NB4 (cell line): ENCODE results near the gene OVAAL.

Source experiments
- DNase-seq: peaks from one replicate; pipeline ENCODE4 v3.0.0; 2010; ENCODE audit warnings: low read depth
- H3K4me3 ChIP-seq: one replicate; pipeline ENCODE4 v1.5.1; 2011; ENCODE audit warnings: mild to moderate bottlenecking, low read depth, low read length, moderate library complexity
- CTCF ChIP-seq: IDR thresholded peaks from one replicate; pipeline ENCODE4 v1.5.1; 2012; ENCODE audit warnings: low read depth, low read length
- MAX ChIP-seq: IDR thresholded peaks from 2 replicates; pipeline ENCODE4 v1.6.1; 2011; ENCODE audit warnings: low read depth, low read length
- MYC ChIP-seq: IDR thresholded peaks from 2 replicates; pipeline ENCODE4 v1.6.1; 2011; ENCODE audit warnings: low read depth, low read length
- POLR2A ChIP-seq: IDR thresholded peaks from 2 replicates; pipeline ENCODE4 v1.6.1; 2011; ENCODE audit warnings: mild to moderate bottlenecking; ENCODE audit not compliant: insufficient read length; ENCODE audit errors: extremely low read depth

The OVAAL gene

GRCh38 chr1:180528868-180529470 is 29.8 kb upstream of the OVAAL start:
- no peak overlapping the region for H3K4me3 ChIP-seq
- TF ChIP-seq MYC (no peak), POLR2A (no peak), MAX (no peak), CTCF (no peak)
- no peak for DNase-seq

- H3K4me3 ChIP-seq: no peak overlapping the region
- no peak for TF ChIP-seq POLR2A
- no peak for TF ChIP-seq CTCF
- no peak for TF ChIP-seq MYC
- TF ChIP-seq MAX: no peak
- no peak for DNase-seq
Observed at GRCh38 chr1:180530501-180530900, 28.3 kb upstream of the OVAAL start.

GRCh38 chr1:180532854-180533253 is 25.9 kb upstream of the OVAAL start:
- no peak overlapping the region for H3K4me3 ChIP-seq
- TF ChIP-seq CTCF (no peak), MYC (no peak)
- no peak for DNase-seq

- TF ChIP-seq MYC (no peak), CTCF (peak; percentile 84), MAX (no peak), POLR2A (no peak)
- no peak overlapping the region for H3K4me3 ChIP-seq
- DNase-seq: peak; percentile 68
Observed at GRCh38 chr1:180533266-180533987, 25.3 kb upstream of the OVAAL start.

GRCh38 chr1:180534214-180534613 is 24.6 kb upstream of the OVAAL start:
- no peak overlapping the region for H3K4me3 ChIP-seq
- TF ChIP-seq MYC (no peak), CTCF (no peak), MAX (no peak), POLR2A (no peak)
- no peak for DNase-seq
